ENCODE results near the gene ADH4.

ADH4 gene

GRCh38 chr4:99078931-99079624, 65.0 kb downstream of the ADH4 start:
- DNase-seq = no peak

DNA sequence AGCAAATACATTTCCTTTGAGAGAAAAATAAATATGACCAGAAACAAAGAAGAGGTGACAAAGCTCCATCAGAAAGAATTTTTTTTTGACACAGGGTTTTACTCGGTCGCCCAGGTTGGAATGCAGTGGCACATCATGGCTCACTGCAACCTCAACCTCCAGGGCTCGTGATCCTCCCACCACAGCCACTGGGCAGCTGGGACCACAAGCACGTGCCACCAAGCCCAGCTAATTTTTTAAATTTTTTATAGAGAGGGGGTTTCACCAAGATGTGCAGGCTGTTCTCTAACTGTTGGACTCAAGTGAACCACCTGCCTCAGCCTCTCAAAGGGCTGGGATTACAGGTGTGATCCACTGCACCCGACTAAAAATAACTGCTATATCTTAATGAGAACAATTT, 65.8 kb downstream of the ADH4 start:
- no peak for DNase-seq

- no peak for DNase-seq
These were observed 66.9 kb downstream of the ADH4 start for GRCh38 chr4:99077177-99077576.

DNA sequence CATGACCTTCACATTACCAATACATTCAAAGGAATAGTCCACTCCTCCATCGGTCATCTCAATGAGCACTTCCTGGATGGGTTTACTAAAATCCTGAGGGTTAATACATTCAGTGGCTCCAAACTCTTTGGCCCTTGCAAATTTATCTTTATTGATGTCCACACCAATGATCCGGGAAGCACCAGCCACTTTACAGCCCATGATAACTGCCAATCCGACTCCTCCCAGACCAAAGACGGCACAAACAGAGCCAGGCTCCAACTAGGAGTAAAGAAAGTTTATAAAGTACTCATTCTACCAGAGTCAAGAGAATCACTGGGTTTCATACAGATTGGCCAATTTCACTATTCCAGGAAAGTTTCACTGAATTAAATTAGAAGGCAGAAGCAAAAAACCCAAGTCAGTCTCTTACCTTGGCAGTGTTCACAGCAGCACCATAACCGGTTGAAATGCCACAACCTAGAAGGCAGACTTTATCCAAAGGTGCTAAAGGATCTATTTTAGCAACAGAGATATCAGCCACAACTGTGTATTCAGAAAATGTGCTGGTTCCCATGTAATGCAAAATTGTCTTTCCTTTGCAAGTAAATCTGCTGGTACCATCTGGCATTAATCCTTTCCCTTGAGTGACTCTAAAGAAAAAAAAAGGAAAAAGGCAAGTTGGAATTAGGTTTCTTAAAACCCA, 67.7 kb downstream of the ADH4 start:
- no peak for DNase-seq

DNA sequence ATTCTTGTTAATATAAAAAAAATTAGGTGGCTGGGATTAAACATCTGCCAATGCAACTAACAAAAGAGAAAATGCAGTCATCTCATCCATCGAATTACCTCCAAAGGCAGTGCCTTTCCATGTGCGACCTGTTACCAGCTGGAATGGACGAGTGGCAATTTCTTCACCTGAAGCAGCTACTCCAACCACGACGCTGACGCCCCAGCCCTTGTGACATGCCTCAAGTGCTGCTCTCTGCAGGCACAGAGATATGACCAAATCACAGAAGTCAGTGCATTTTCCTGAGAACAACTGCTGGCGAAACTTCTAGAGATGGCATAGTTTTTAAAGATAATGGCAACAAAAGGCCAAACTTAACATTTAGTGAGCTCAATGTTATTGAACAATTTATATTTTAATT, 69.3 kb downstream of the ADH4 start:
- no peak for DNase-seq

Measured in NCI-H69 (cell line).